Mucosa of stomach (tissue), 1 donor: Measurements from ENCODE around the gene MAGI1.

ENCODE experiments used
- H3K27me3 ChIP-seq: one replicate; pipeline ENCODE4 v1.7.0; 2013; ENCODE audit warnings: mild to moderate bottlenecking, low read length; ENCODE audit not compliant: control insufficient read depth, insufficient read depth
- H3K36me3 ChIP-seq: one replicate; pipeline ENCODE4 v1.7.0; 2013; ENCODE audit warnings: low read length; ENCODE audit not compliant: control insufficient read depth, insufficient read depth
- H3K4me1 ChIP-seq: one replicate; pipeline ENCODE4 v1.7.0; 2013; ENCODE audit warnings: mild to moderate bottlenecking, low read length; ENCODE audit not compliant: control insufficient read depth, insufficient read depth
- H3K4me3 ChIP-seq: one replicate; pipeline ENCODE4 v1.7.0; 2013; ENCODE audit warnings: low read length
- H3K9ac ChIP-seq: one replicate; pipeline ENCODE4 v1.7.0; 2013; ENCODE audit warnings: mild to moderate bottlenecking, low read length, moderate library complexity
- H3K9me3 ChIP-seq: one replicate; pipeline ENCODE4 v1.7.0; 2013; ENCODE audit warnings: mild to moderate bottlenecking, low read length, moderate library complexity; ENCODE audit not compliant: control insufficient read depth
- donor health status: Pancreatic carcinoma.

The MAGI1 gene

GRCh38 chr3:65785065-65785645 is 253.6 kb downstream of the MAGI1 start:
- H3K4me3 ChIP-seq, result no peak overlapping the region
- no peaks in the 10 kb centered on the region for H3K36me3 ChIP-seq
- H3K9ac ChIP-seq, result no peak overlapping the region
- no peaks in the 10 kb centered on the region for H3K4me1 ChIP-seq
- H3K27me3 ChIP-seq, result no peaks in the 10 kb centered on the region
- no peaks in the 10 kb centered on the region for H3K9me3 ChIP-seq

- no peaks in the 10 kb centered on the region for H3K4me1 ChIP-seq
- H3K9me3 ChIP-seq, result no peaks in the 10 kb centered on the region
- no peaks in the 10 kb centered on the region for H3K27me3 ChIP-seq
- no peak overlapping the region for H3K9ac ChIP-seq
- H3K36me3 ChIP-seq, result no peaks in the 10 kb centered on the region
- no peak overlapping the region for H3K4me3 ChIP-seq
Observed at GRCh38 chr3:65783117-65783516, 255.6 kb downstream of the MAGI1 start.

- no peak overlapping the region for H3K4me3 ChIP-seq
- H3K9ac ChIP-seq, result no peak overlapping the region
- H3K9me3 ChIP-seq, result no peaks in the 10 kb centered on the region
- H3K27me3 ChIP-seq, result no peaks in the 10 kb centered on the region
- H3K36me3 ChIP-seq, result no peaks in the 10 kb centered on the region
- no peaks in the 10 kb centered on the region for H3K4me1 ChIP-seq
Observed at GRCh38 chr3:65781594-65781993, 257.1 kb downstream of the MAGI1 start.

- no peaks in the 10 kb centered on the region for H3K9me3 ChIP-seq
- H3K36me3 ChIP-seq, result no peaks in the 10 kb centered on the region
- no peak overlapping the region for H3K9ac ChIP-seq
- H3K27me3 ChIP-seq, result no peaks in the 10 kb centered on the region
- H3K4me1 ChIP-seq, result no peaks in the 10 kb centered on the region
- no peak overlapping the region for H3K4me3 ChIP-seq
Observed at GRCh38 chr3:65779390-65779789, 259.3 kb downstream of the MAGI1 start.

- Histone ChIP-seq H3K9ac (no peak overlapping the region), H3K9me3 (no peaks in the 10 kb centered on the region), H3K36me3 (no peaks in the 10 kb centered on the region), H3K4me3 (no peak overlapping the region), H3K27me3 (no peaks in the 10 kb centered on the region), H3K4me1 (no peaks in the 10 kb centered on the region)
Observed at GRCh38 chr3:65778968-65779367, 259.8 kb downstream of the MAGI1 start.

- Histone ChIP-seq H3K4me1 (no peaks in the 10 kb centered on the region), H3K27me3 (no peaks in the 10 kb centered on the region), H3K4me3 (no peak overlapping the region), H3K9me3 (no peaks in the 10 kb centered on the region), H3K9ac (no peak overlapping the region), H3K36me3 (no peaks in the 10 kb centered on the region)
Observed at GRCh38 chr3:65777050-65777449, 261.7 kb downstream of the MAGI1 start.

- Histone ChIP-seq H3K36me3 (no peaks in the 10 kb centered on the region), H3K4me1 (no peaks in the 10 kb centered on the region), H3K27me3 (no peaks in the 10 kb centered on the region), H3K4me3 (no peak overlapping the region), H3K9me3 (no peaks in the 10 kb centered on the region), H3K9ac (no peak overlapping the region)
Observed at GRCh38 chr3:65776494-65776893, 262.2 kb downstream of the MAGI1 start.

- no peak overlapping the region for H3K9ac ChIP-seq
Observed at GRCh38 chr3:65776081-65776480, 262.6 kb downstream of the MAGI1 start.

GRCh38 chr3:65772758-65773157 is 266.0 kb downstream of the MAGI1 start:
- Histone ChIP-seq H3K4me3 (no peak overlapping the region), H3K9ac (no peak overlapping the region), H3K36me3 (no peaks in the 10 kb centered on the region), H3K4me1 (no peaks in the 10 kb centered on the region), H3K27me3 (no peaks in the 10 kb centered on the region), H3K9me3 (no peaks in the 10 kb centered on the region)

More at GRCh38 chr3:65776081-65776480, 262.6 kb downstream of the MAGI1 start:
- Histone ChIP-seq H3K4me3 (no peak overlapping the region), H3K36me3 (no peaks in the 10 kb centered on the region), H3K4me1 (no peaks in the 10 kb centered on the region), H3K27me3 (no peaks in the 10 kb centered on the region), H3K9me3 (no peaks in the 10 kb centered on the region)

GRCh38 chr3:65767551-65767950 is 271.2 kb downstream of the MAGI1 start:
- H3K4me1 ChIP-seq, result no peaks in the 10 kb centered on the region
- H3K9me3 ChIP-seq, result no peaks in the 10 kb centered on the region
- no peaks in the 10 kb centered on the region for H3K27me3 ChIP-seq
- H3K9ac ChIP-seq, result no peak overlapping the region
- H3K36me3 ChIP-seq, result no peaks in the 10 kb centered on the region
- H3K4me3 ChIP-seq, result no peak overlapping the region

GRCh38 chr3:65762235-65762580 is 276.5 kb downstream of the MAGI1 start:
- Histone ChIP-seq H3K36me3 (no peaks in the 10 kb centered on the region), H3K9me3 (no peaks in the 10 kb centered on the region), H3K4me3 (no peak overlapping the region), H3K27me3 (no peaks in the 10 kb centered on the region), H3K9ac (no peak overlapping the region), H3K4me1 (no peaks in the 10 kb centered on the region)

- Histone ChIP-seq H3K27me3 (no peaks in the 10 kb centered on the region), H3K4me1 (no peaks in the 10 kb centered on the region), H3K9me3 (no peaks in the 10 kb centered on the region), H3K36me3 (no peaks in the 10 kb centered on the region), H3K9ac (no peak overlapping the region), H3K4me3 (no peak overlapping the region)
Observed at GRCh38 chr3:65761446-65762234, 277.1 kb downstream of the MAGI1 start.
